Measurements from ENCODE around the gene ALKBH2.

The ALKBH2 gene

GRCh38 chr12:109120557-109120956 is 27.3 kb upstream of the ALKBH2 start:
- no peak for TF ChIP-seq ZFX (IDR thresholded peaks at IDR 0.05)
- TF ChIP-seq CTCF (conservative IDR thresholded peaks at IDR 0.05), result no peak

DNA sequence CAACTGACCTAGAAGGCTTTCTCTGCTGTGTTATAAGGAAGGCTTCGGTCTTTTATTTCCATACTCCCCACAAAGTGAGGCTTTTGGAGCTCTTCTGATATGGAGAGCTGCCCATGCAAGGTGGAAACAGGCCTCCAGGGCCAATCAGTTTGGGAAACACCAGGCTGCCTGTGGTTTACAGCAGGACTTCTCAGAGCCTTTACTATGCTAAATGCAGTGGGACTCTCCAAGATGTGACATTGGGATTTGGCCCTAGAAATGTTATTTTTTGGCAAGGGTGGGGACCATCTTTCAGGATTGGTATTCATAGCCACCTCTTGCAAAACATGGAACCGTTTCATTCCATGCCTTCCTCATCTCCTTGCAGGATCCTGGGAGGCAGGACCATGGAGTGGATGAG is 26.8 kb upstream of the ALKBH2 start:
- no peak overlapping the region for H3K27ac ChIP-seq
- TF ChIP-seq ZFX (IDR thresholded peaks at IDR 0.05) (no peak), CTCF (conservative IDR thresholded peaks at IDR 0.05) (no peak)

More at GRCh38 chr12:109120557-109120956, 27.3 kb upstream of the ALKBH2 start:
- no peak overlapping the region for H3K27ac ChIP-seq

DNA sequence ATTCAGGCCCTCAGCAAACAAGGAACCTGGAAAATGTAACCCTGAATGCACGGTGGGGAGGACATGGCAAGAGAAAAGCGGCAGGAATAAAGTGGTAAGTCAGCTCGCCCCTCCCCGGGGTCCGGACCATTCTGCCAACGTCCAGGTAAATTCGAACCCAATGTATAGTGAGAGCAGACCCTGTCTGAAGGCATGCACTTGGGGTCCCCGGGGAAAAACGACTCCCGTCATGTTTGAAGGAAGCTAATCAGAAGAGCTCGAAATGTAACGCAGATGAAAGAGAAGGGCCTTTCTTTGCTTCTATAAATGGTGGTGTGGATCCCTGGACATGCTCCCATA is 23.3 kb upstream of the ALKBH2 start:
- H3K27ac ChIP-seq, result no peak overlapping the region
- TF ChIP-seq CTCF (conservative IDR thresholded peaks at IDR 0.05), result no peak
- TF ChIP-seq ZFX (IDR thresholded peaks at IDR 0.05), result no peak

DNA sequence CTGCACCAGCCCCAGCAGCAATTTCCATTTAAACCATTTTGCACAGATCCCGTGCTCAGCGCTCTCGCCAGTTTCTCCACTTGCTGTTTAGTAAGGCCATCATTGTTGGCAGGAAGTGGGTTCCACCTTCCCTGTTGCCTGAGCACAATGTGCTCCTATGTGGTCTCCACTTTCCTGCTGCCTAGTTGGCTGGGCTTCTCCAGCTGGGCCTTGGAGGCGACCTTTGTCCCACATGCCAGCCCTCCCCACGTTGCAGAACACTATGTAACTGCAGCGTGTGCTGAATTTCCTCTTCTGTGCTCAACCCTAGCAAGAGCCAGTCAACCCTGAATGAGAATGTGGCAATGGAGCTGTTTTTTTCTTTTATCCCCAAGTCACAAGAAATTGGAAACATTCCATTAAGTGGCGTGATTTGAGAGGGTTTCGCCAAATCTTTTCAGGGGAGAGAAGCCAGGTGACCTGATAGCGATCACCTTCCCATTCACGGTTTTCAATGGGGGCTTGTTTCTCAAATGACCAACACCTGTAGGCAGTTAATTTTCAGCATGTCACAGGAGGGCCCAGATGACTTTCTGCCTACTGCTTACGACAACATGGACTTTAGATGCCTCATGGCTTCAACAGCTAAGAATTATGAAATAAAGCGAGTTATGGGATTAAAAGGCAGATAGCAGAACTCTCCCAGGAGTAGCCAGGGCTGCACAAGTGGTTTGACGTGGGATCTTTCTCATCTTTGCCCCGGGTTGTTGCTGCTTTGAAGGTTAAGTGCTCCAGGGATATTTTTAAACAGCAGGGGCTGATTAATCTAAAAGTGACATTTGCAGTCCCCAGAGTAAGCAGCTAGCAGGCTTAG is 22.7 kb upstream of the ALKBH2 start, which contains the start of gene ACACB:
ACACB (plus strand) TSS at position 830 of the 853 bp plus-strand sequence. CDS start 22,819 bp downstream, outside the sequence.
- TF ChIP-seq ZFX (IDR thresholded peaks at IDR 0.05) (no peak), CTCF (conservative IDR thresholded peaks at IDR 0.05) (no peak)
- no peak within 1 kb of the TSS for H3K27ac ChIP-seq

- TF ChIP-seq ZFX (IDR thresholded peaks at IDR 0.05) (no peak), CTCF (conservative IDR thresholded peaks at IDR 0.05) (no peak)
- no peak overlapping the region for H3K27ac ChIP-seq
These were observed 22.1 kb upstream of the ALKBH2 start for GRCh38 chr12:109115404-109115757.

GRCh38 chr12:109114644-109115043 is 21.4 kb upstream of the ALKBH2 start:
- TF ChIP-seq CTCF (conservative IDR thresholded peaks at IDR 0.05), result no peak
- no peak for TF ChIP-seq ZFX (IDR thresholded peaks at IDR 0.05)
- no peak overlapping the region for H3K27ac ChIP-seq

GRCh38 chr12:109113661-109114321 is 20.5 kb upstream of the ALKBH2 start:
- no peak overlapping the region for H3K27ac ChIP-seq
- TF ChIP-seq CTCF (conservative IDR thresholded peaks at IDR 0.05), result no peak
- no peak for TF ChIP-seq ZFX (IDR thresholded peaks at IDR 0.05)

All from C4-2B (cell line).